Astrocyte (in vitro differentiated cells and primary cell): Measurements from ENCODE around the gene UNC5CL.

Experiments
- EZH2 ChIP-seq: IDR thresholded peaks from 2 replicates; pipeline ENCODE4 v1.6.1; 2012; ENCODE audit warnings: mild to moderate bottlenecking, low read length, inconsistent platforms; ENCODE audit not compliant: insufficient read depth
- TF ChIP-seq, protein P1 (sequence below): IDR thresholded peaks from 2 replicates; pipeline ENCODE4 v1.5.1; 2011; ENCODE audit warnings: low read depth, mild to moderate bottlenecking, inconsistent platforms, low read length, moderate library complexity; ENCODE audit not compliant: insufficient read depth

DNA sequence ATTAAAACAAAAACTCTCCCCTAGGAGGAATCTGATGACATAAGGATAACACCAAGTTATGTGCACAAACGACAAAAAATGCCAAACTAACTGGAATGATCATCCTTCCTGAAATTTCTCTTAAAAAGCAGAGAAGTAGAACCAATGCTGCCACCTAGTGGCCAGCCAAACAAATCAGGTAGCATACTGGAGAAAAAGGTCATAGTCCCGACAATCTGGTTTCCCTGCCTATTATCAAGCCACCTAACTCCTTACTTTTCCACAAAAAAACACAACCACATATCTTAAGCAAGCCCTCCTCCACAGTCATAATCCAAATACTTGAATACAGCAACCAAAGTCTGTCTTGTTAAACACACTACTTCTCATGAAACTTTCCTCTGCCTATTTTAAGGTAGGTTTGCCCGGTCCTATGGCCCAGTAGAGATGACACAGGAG is 27.9 kb upstream of the UNC5CL start:
- TF ChIP-seq, protein P1, sequence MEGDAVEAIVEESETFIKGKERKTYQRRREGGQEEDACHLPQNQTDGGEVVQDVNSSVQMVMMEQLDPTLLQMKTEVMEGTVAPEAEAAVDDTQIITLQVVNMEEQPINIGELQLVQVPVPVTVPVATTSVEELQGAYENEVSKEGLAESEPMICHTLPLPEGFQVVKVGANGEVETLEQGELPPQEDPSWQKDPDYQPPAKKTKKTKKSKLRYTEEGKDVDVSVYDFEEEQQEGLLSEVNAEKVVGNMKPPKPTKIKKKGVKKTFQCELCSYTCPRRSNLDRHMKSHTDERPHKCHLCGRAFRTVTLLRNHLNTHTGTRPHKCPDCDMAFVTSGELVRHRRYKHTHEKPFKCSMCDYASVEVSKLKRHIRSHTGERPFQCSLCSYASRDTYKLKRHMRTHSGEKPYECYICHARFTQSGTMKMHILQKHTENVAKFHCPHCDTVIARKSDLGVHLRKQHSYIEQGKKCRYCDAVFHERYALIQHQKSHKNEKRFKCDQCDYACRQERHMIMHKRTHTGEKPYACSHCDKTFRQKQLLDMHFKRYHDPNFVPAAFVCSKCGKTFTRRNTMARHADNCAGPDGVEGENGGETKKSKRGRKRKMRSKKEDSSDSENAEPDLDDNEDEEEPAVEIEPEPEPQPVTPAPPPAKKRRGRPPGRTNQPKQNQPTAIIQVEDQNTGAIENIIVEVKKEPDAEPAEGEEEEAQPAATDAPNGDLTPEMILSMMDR = peak; percentile 94
- no peak for TF ChIP-seq EZH2
